GM12874 (cell line): ENCODE data around the gene MYRIP.

Experiments
- CTCF ChIP-seq: IDR thresholded peaks from 2 replicates; pipeline ENCODE4 v1.5.1; 2011; ENCODE audit warnings: low read depth, mild to moderate bottlenecking, control low read depth, low read length, moderate library complexity; ENCODE audit not compliant: insufficient read depth

The MYRIP gene

GRCh38 chr3:40120806-40121205, 311.4 kb downstream of the MYRIP start:
- no peak for TF ChIP-seq CTCF

- no peak for TF ChIP-seq CTCF
These were observed 315.5 kb downstream of the MYRIP start for GRCh38 chr3:40124918-40125317.

GRCh38 chr3:40128166-40128565, 318.8 kb downstream of the MYRIP start:
- no peak for TF ChIP-seq CTCF

- TF ChIP-seq CTCF, result no peak
These were observed 320.1 kb downstream of the MYRIP start for GRCh38 chr3:40129510-40129909.

GRCh38 chr3:40129981-40130380, 320.6 kb downstream of the MYRIP start:
- no peak for TF ChIP-seq CTCF

GRCh38 chr3:40130721-40131120, 321.3 kb downstream of the MYRIP start:
- no peak for TF ChIP-seq CTCF

GRCh38 chr3:40137591-40138295, 328.3 kb downstream of the MYRIP start:
- no peak for TF ChIP-seq CTCF
